GM12873 (cell line): ENCODE results near the gene THSD4.
A peak's percentile ranks its signal among the peaks of the same experiment; 100 is the strongest.

Experiments
- TF ChIP-seq, protein P1 (sequence below): IDR thresholded peaks from 2 replicates; pipeline ENCODE4 v1.5.1; 2012; ENCODE audit warnings: low read depth, mild to moderate bottlenecking, moderate library complexity, low read length, control low read depth; ENCODE audit not compliant: insufficient read depth; ENCODE audit errors: missing control alignments

THSD4 gene

DNA sequence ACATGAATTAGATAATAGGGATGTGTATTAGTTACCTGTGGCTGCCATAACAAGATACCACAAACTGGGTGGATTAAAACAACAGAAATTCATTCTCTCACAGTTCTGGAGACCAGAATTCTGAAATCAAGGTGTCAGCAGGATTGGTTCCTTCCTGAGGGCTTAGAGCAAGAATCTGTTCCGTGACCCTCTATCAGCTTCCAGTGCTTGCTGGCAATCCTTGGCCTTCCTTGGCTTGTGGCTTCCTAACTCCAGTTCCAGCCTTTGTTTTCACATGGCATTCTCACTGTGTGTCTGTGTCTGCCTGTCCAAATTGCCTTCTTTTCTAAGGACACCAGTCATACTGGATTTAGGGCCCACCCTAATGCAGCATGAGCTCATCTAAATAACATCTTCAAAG, 600.6 kb downstream of the THSD4 start:
- TF ChIP-seq, protein P1, sequence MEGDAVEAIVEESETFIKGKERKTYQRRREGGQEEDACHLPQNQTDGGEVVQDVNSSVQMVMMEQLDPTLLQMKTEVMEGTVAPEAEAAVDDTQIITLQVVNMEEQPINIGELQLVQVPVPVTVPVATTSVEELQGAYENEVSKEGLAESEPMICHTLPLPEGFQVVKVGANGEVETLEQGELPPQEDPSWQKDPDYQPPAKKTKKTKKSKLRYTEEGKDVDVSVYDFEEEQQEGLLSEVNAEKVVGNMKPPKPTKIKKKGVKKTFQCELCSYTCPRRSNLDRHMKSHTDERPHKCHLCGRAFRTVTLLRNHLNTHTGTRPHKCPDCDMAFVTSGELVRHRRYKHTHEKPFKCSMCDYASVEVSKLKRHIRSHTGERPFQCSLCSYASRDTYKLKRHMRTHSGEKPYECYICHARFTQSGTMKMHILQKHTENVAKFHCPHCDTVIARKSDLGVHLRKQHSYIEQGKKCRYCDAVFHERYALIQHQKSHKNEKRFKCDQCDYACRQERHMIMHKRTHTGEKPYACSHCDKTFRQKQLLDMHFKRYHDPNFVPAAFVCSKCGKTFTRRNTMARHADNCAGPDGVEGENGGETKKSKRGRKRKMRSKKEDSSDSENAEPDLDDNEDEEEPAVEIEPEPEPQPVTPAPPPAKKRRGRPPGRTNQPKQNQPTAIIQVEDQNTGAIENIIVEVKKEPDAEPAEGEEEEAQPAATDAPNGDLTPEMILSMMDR, result no peak

DNA sequence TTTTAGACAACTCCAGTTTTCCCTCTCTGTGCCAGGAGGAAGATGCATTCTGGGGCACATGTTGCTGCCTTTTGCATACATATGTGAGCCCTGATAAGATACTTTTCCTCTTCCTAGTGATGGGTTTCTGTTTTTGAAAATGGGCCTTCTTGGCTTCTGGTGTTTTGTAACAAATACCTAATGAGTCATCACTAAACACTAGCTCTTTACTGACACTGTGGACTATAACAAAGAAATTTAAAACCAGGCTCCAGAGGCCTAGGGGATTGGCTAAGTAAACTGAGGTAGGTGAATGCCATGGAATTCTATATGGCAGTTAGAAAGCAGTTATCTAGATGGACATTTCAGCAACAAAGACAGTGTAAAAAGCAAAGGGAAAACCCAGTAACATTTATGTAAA, 601.7 kb downstream of the THSD4 start:
- TF ChIP-seq, protein P1, result no peak

DNA sequence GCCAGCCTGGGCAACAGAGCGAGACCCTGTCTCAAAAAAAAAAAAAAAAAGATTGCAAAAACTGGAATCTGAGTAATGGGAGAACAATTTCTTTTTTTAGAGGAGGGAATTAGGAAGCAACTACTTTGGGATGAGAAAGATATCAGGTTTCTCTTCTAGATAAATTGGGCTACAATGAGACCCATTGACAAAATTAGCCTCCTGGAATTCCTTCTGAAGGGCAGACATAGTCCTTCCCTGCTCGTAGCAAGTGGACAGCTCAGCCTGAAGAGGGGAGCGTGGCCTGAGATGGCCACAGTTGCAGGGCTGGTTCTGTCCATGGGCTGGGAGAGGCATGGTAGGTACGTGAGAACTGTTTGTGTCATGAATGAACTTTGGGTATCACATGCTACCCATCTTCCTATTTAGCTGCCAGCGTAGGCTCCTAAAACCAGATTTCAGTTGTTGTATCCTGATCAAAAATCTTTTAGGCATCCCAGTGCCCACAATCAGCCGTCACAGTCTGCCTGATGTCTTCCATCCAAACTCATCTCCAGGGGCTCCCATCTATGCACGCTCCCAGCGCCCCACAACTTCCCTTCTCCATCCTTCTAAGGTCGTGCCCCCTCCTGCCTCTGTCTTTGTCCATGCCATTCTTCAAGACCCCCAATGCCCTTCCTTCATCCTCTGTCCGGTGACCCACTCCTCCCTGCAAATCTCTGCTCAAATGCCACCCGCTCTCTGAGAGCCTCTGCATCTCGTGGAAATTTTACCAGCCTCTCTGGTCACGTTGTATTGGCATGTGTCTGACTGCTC, 603.0 kb downstream of the THSD4 start:
- TF ChIP-seq, protein P1, result no peak

DNA sequence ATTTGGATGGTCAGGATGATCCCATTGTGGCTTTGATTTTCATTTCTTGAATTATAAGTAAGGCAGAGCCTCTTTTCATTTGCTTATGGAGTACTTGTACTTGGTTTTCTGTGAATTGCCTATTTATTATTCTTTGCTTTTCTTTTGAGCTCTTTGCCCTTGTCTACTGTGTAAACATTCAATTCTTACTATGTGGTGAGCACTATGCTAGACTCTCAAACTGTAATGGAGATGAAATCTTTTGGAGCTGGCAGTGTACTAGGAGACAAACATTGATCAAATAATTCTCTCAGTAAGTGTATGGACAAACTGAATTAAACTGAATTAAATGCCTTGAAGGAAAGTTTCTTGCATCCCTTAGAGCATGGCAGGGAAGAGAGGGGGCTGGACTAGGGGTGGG, 608.1 kb downstream of the THSD4 start:
- TF ChIP-seq, protein P1, result no peak

DNA sequence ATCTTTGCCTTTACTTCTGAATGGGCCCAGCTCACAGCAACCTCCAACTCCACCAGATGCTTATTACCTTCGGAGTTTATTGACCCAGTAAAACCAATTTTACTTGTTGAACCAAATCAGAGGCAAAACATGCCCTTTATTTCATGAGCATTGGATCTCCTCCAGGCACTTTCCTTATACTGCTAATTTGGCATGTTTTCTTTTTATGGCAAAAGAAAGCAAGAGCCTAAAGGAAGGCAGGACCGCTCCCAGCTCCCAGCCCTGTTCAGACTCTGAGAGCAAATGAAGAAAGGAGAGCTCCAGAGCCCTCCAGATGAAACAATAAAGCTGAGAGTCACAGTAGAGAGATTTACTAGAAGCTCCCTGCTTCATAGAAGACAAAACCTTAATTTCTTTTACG, 613.6 kb downstream of the THSD4 start:
- TF ChIP-seq, protein P1, result no peak

DNA sequence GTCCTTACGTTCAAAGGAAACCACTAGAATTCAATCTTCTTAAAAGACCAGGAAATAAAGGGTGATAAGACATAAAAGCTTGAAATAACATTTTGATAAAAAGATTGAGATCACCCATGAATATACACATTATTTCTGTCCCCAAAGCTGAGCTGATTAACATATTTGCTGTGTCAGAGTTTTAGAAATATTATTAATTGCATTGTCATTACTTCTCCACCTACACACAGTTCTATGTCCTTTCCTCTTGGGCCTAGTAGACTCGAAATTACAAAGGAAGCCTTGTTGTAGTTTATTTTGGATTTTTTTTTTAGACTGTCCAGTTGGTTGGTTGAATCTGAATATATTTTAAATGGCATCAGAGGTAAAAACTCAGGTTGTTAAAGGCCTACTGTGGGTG, 614.0 kb downstream of the THSD4 start:
- TF ChIP-seq, protein P1, result no peak

DNA sequence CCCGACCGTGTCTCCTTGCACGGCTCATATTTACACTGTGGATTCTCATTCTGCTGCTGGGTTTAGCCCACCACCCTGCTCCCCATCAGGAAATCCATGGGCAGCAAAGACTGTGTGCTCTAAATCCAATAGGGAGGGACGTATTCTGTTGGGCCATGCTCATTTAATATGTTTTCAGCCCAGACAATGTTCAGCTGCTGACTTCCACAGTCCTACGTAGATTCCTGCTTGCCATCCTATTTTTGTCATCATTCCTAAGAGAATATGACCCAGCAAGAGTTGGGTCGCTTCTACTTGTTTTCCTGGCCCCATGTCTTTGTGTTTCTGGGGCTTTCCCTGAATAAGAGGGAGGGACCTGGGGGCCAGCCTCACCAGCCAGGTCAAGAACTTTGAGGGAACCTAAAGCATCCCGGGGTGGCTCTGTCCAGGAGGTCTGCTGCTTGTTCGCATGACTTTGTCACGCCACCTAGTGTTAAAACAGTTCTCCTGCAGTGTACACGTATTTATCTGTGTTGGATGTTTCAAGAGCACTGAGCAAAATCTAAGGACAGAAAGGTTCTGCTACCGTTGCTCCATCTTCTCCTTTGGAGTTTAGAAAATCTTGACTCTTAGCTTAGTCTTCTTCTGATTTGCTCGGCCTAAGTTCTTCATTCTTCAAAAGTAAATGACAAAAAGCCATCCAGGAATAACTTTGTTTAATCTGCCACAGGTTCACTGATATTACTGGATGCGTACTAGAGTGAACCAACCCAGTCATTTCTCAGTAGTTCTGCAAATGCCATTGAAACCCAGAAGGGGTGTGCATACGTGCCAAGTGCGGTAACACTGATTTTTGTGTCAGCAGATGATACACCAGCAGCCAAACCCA, 615.2 kb downstream of the THSD4 start:
- TF ChIP-seq, protein P1, result peak; percentile 84
